Measurements from ENCODE around the gene MRAP2.

- TF ChIP-seq, protein P1, sequence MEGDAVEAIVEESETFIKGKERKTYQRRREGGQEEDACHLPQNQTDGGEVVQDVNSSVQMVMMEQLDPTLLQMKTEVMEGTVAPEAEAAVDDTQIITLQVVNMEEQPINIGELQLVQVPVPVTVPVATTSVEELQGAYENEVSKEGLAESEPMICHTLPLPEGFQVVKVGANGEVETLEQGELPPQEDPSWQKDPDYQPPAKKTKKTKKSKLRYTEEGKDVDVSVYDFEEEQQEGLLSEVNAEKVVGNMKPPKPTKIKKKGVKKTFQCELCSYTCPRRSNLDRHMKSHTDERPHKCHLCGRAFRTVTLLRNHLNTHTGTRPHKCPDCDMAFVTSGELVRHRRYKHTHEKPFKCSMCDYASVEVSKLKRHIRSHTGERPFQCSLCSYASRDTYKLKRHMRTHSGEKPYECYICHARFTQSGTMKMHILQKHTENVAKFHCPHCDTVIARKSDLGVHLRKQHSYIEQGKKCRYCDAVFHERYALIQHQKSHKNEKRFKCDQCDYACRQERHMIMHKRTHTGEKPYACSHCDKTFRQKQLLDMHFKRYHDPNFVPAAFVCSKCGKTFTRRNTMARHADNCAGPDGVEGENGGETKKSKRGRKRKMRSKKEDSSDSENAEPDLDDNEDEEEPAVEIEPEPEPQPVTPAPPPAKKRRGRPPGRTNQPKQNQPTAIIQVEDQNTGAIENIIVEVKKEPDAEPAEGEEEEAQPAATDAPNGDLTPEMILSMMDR (IDR thresholded peaks at IDR 0.05) = no peak
- TF ChIP-seq POLR2A (IDR thresholded peaks at IDR 0.05) = no peak
These were observed 44.1 kb downstream of the MRAP2 start for GRCh38 chr6:84077645-84078044.

All from Peyer's patch (tissue), 4 donors.